GM12878 (cell line): ENCODE data around the gene CD101. TPM values are rescaled to one million over a fixed set of nuclear protein-coding genes. Genes with fewer than 3 reads are reported as not detected.

Experiments used
- ATAC-seq: fragments of 200-7000 bp; cut with Tn5 transposase; 3 replicates; pipeline ENCODE4 v1.9.1; 2020; ENCODE audit warnings: mild to moderate bottlenecking, moderate library complexity
- BruUV-seq: library from RNA; stranded (reverse); fragments of 400-500 nt; replicated peaks from 2 replicates; lab custom pipeline; 2021; lab: Mats Ljungman, UMichigan
- CTCF ChIA-PET: fragments of 300-600 bp; sonication (Branson Sonifier 250); formaldehyde crosslinking; extraction: SDS; loops from one replicate; lab custom pipeline; 2021; ENCODE audit warnings: inconsistent platforms; lab: Yijun Ruan, JAX
- POLR2A ChIA-PET: fragments of 350-600 bp; formaldehyde crosslinking; extraction: SDS; loops from one replicate; lab custom pipeline; 2021; ENCODE audit warnings: inconsistent platforms; lab: Charles Lee
- RAD21 ChIA-PET: fragments of 300-600 bp; sonication (Branson Sonifier 250); formaldehyde crosslinking; loops from one replicate; lab custom pipeline; 2023; ENCODE audit warnings: antibody characterized with exemption; ENCODE audit not compliant: unreplicated experiment; lab: Charles Lee
- SMC1A ChIA-PET: fragments of 300-600 bp; sonication (Branson Sonifier 250); formaldehyde crosslinking; loops from one replicate; lab custom pipeline; 2023; ENCODE audit not compliant: unreplicated experiment, uncharacterized antibody; lab: Charles Lee
- DNase-seq: peaks from one replicate; pipeline ENCODE4 v3.0.0-alpha.2; 2011; ENCODE audit warnings: low read depth, low spot score
- FAIRE-seq: peaks from 3 replicates; lab custom pipeline; 2011; peaks lifted over from hg19 to GRCh38; lab: Jason Lieb, UNC
- H2AFZ ChIP-seq: 2 replicates; pipeline ENCODE4 v1.6.0; 2011; ENCODE audit warnings: low read depth, low read length, control low read depth; ENCODE audit not compliant: control insufficient read depth
- H3K27ac ChIP-seq: 2 replicates; pipeline ENCODE4 v1.5.1; 2011; ENCODE audit warnings: control low read depth; ENCODE audit not compliant: control insufficient read depth, insufficient read depth
- H3K27me3 ChIP-seq, 2 experiments: replicated peaks in 1 of 2; 2 replicates each; pipeline versions ENCODE4 v1.6.0 to v1.6.1; 2011; ENCODE audit warnings: low read length in 1 of 2; ENCODE audit not compliant: control insufficient read depth in 2 of 2, insufficient read depth in 2 of 2
- H3K36me3 ChIP-seq, 2 experiments: 2 replicates each; pipeline ENCODE4 v1.5.1; 2011; ENCODE audit warnings: low read length in 1 of 2; ENCODE audit not compliant: control insufficient read depth in 2 of 2, insufficient read depth in 2 of 2
- H3K4me1 ChIP-seq: 2 replicates; pipeline ENCODE4 v1.6.1; 2011; ENCODE audit warnings: mild to moderate bottlenecking, low read length, moderate library complexity, mixed read lengths; ENCODE audit not compliant: control insufficient read depth, insufficient read depth
- H3K4me2 ChIP-seq: 2 replicates; pipeline ENCODE4 v1.6.0; 2011; ENCODE audit warnings: control low read depth; ENCODE audit not compliant: control insufficient read depth, insufficient read depth
- H3K4me3 ChIP-seq: fragments of 200-600 bp; sonication (generic); 2 replicates; pipeline ENCODE4 v1.5.1; 2016
- H3K79me2 ChIP-seq: 2 replicates; pipeline ENCODE4 v1.6.0; 2011; ENCODE audit warnings: low read length; ENCODE audit not compliant: control insufficient read depth, insufficient read depth
- H3K9ac ChIP-seq: 2 replicates; pipeline ENCODE4 v1.8.0; 2011; ENCODE audit warnings: low read length, control low read depth, mixed read lengths; ENCODE audit not compliant: control insufficient read depth, insufficient read depth
- H3K9me3 ChIP-seq: replicated peaks from 3 replicates; pipeline ENCODE4 v1.5.1; 2011; ENCODE audit warnings: mild to moderate bottlenecking, low read length; ENCODE audit not compliant: control insufficient read depth, insufficient read depth
- H4K20me1 ChIP-seq: 2 replicates; pipeline ENCODE4 v1.6.0; 2011; ENCODE audit not compliant: control insufficient read depth, insufficient read depth
- IKZF2 ChIP-seq, 2 experiments: fragments of 450-650 bp; IDR thresholded peaks; 2 replicates each; pipeline ENCODE4 v1.6.1; 2017; ENCODE audit warnings: mild to moderate bottlenecking in 2 of 2, moderate library complexity in 2 of 2
- PBX3 ChIP-seq: IDR thresholded peaks from 2 replicates; pipeline ENCODE4 v1.6.1; 2011; ENCODE audit warnings: mild to moderate bottlenecking, low read depth, low read length, moderate library complexity; ENCODE audit not compliant: insufficient replicate concordance
- POLR2AphosphoS5 ChIP-seq: IDR thresholded peaks from 2 replicates; pipeline ENCODE4 v1.6.1; 2011; ENCODE audit warnings: mild to moderate bottlenecking, low read length, inconsistent platforms
- RELA ChIP-seq: fragments of 450-650 bp; IDR thresholded peaks from 2 replicates; pipeline ENCODE4 v1.8.0; 2014; ENCODE audit warnings: borderline replicate concordance; ENCODE audit not compliant: partially characterized antibody
- RELB ChIP-seq: fragments of 450-650 bp; IDR thresholded peaks from 2 replicates; pipeline ENCODE4 v1.6.1; 2017; ENCODE audit warnings: low read depth, mild to moderate bottlenecking, moderate library complexity
- ZNF687 ChIP-seq: fragments of 450-650 bp; IDR thresholded peaks from 2 replicates; pipeline ENCODE4 v1.6.1; 2017; ENCODE audit warnings: mild to moderate bottlenecking, moderate library complexity
- WGBS: methylation state at CpG from one replicate; pipeline ENCODE4 v1.1.6; 2016; ENCODE audit warnings: low lambda C conversion rate; ENCODE audit not compliant: insufficient replicate concordance, insufficient coverage; ENCODE audit errors: missing lambda C conversion rate; 5-methylcytosine and 5-hydroxymethylcytosine counted together
- in situ Hi-C: fragments of 300-500 bp; cut with MboI; formaldehyde crosslinking; loops from 9 replicates; pipeline ENCODE4 v1.14.3; 2018; ENCODE audit warnings: mixed read lengths
- intact Hi-C: fragments of 100-400 bp; cut with micrococcal nuclease; formaldehyde crosslinking; loops from one replicate; pipeline ENCODE4 v1.14.2; 2022; ENCODE audit not compliant: unreplicated experiment
- polyA plus RNA-seq, 11 experiments: library from polyadenylated mRNA; depleted of rRNA in 4 of 11; unstranded in 6 of 11; stranded (reverse) in 5 of 11; fragments of >200 nt; fragmentation: Nextera tagmentation in 4 of 11; fragmentation: Illumina TruSeq in 1 of 11; extraction: Ambion mirVana in 4 of 11; extraction: Trizol in 1 of 11; gene quantifications; 1 replicate in 1 of 11; 2 replicates in 10 of 11; pipeline versions ENCODE4 v1.2.1 to v1.2.3, GENCODE V29; 2011 to 2016; ENCODE audit warnings: inconsistent platforms in 2 of 11, missing spikeins in 2 of 11, low read depth in 1 of 11
- total RNA-seq, 4 experiments: library from RNA; depleted of rRNA in 3 of 4; stranded (reverse); fragments of >200 nt in 3 of 4; fragmentation: Illumina TruSeq in 1 of 4; extraction: Trizol in 1 of 4; gene quantifications; 2 replicates each; pipeline versions ENCODE4 v1.2.1 to v1.2.3, GENCODE V29; 2013 to 2021
- TF ChIP-seq, protein P1 (sequence below): IDR thresholded peaks from 2 replicates; pipeline ENCODE4 v1.6.1; 2012; ENCODE audit warnings: low read depth, low read length, improper control_type of control experiment

CD101 gene
- total and polyA plus RNA-seq, 10 of the 15 experiments (the other 5 are each of a cell fraction or from before 2014, with no cell fraction given): 0.56 to 7.9 (median 2.9) TPM

GRCh38 chr1:116983112-116983511 lies 18.4 kb upstream of the CD101 start:
- Histone ChIP-seq H3K4me2 (no peak overlapping the region), H3K27me3 (peaks cover 0 to 3% of the 10 kb centered on the region in 2 experiments; a peak in 2 of 4 replicates), H3K9ac (no peak overlapping the region), H3K4me1 (no peaks in the 10 kb centered on the region), H3K9me3 (no peaks in the 10 kb centered on the region), H3K36me3 (no peaks in the 10 kb centered on the region), H3K27ac (no peak overlapping the region), H3K79me2 (no peaks in the 10 kb centered on the region), H2AFZ (no peak overlapping the region), H4K20me1 (no peaks in the 10 kb centered on the region), H3K4me3 (no peak overlapping the region)
- intact Hi-C loops (no loop called here), in situ Hi-C loops (no loop called here)
- ATAC-seq (no peak), FAIRE-seq (no peak), DNase-seq (no peak)
- ChIA-PET SMC1A (interaction anchor here (0.8 to 1.1 kb wide), 3 partner anchors 17 to 155 kb away, joined by 3 read pairs; no protein-coding TSS in a partner anchor), POLR2A (interaction anchor here (0.6 kb wide), 2 partner anchors 10 to 275 kb away, joined by 4 read pairs; no protein-coding TSS in a partner anchor), RAD21 (no interaction called here), CTCF (interaction anchor here (0.6 to 1.2 kb wide), 3 partner anchors 13 to 727 kb away, joined by 3 read pairs; no protein-coding TSS in a partner anchor)
- 29% methylated on average over 5 of the region's 5 CpGs for WGBS
- BruUV-seq: no TSS peak
- TF ChIP-seq, protein P1, sequence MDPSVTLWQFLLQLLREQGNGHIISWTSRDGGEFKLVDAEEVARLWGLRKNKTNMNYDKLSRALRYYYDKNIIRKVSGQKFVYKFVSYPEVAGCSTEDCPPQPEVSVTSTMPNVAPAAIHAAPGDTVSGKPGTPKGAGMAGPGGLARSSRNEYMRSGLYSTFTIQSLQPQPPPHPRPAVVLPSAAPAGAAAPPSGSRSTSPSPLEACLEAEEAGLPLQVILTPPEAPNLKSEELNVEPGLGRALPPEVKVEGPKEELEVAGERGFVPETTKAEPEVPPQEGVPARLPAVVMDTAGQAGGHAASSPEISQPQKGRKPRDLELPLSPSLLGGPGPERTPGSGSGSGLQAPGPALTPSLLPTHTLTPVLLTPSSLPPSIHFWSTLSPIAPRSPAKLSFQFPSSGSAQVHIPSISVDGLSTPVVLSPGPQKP: no peak
- no peak for TF ChIP-seq RELA
- TF ChIP-seq IKZF2 (IDR thresholded peaks at IDR 0.05): no peak

- Histone ChIP-seq H3K79me2 (no peaks in the 10 kb centered on the region), H3K9me3 (no peaks in the 10 kb centered on the region), H3K9ac (no peak overlapping the region), H3K4me3 (no peak overlapping the region), H3K27me3 (peaks cover 0 to 3% of the 10 kb centered on the region in 2 experiments; a peak in 2 of 4 replicates), H3K4me2 (no peak overlapping the region), H3K27ac (no peak overlapping the region), H3K36me3 (no peaks in the 10 kb centered on the region), H2AFZ (no peak overlapping the region), H4K20me1 (no peaks in the 10 kb centered on the region), H3K4me1 (no peaks in the 10 kb centered on the region)
- WGBS: 26% methylated on average over 4 of the region's 4 CpGs
- DNase-seq (no peak), FAIRE-seq (no peak), ATAC-seq (no peak)
- in situ Hi-C loops (no loop called here), intact Hi-C loops (no loop called here)
- ChIA-PET SMC1A (interaction anchor here (0.6 to 1.1 kb wide), 4 partner anchors 17 to 156 kb away, joined by 3 read pairs; no protein-coding TSS in a partner anchor), RAD21 (interaction anchor here (0.7 to 1.0 kb wide), 2 partner anchors 61 to 151 kb away, joined by 3 read pairs; no protein-coding TSS in a partner anchor), CTCF (interaction anchor here (0.6 to 1.2 kb wide), 3 partner anchors 13 to 726 kb away, joined by 3 read pairs; no protein-coding TSS in a partner anchor), POLR2A (interaction anchor here (1.0 kb wide), 1 partner anchor 21 kb away, joined by 3 read pairs; no protein-coding TSS in a partner anchor)
- no TSS peak for BruUV-seq
- TF ChIP-seq RELB (no peak), ZNF687 (no peak), POLR2AphosphoS5 (no peak), PBX3 (no peak)
Observed at GRCh38 chr1:116983678-116984077, 17.9 kb upstream of the CD101 start.
